Measurements from ENCODE around the gene SUN1.
"Not testable (repeated sequence)": the region's sequence is repeated elsewhere in the genome, so short reads cannot be mapped to it uniquely, and the experiment has no call there.

The SUN1 gene

GRCh38 chr7:803796-804195 is 28.5 kb upstream of the SUN1 start:
- DNase-seq (ENCODE audit: low spot score), result not testable (repeated sequence)

- DNase-seq (ENCODE audit: low spot score), result no peak
Observed at GRCh38 chr7:805261-805660, 27.0 kb upstream of the SUN1 start.

- no peak for DNase-seq (ENCODE audit: low spot score)
Observed at GRCh38 chr7:815284-816216, 16.7 kb upstream of the SUN1 start.

GRCh38 chr7:816300-816750 is 16.0 kb upstream of the SUN1 start:
- DNase-seq (ENCODE audit: low spot score), result peak; percentile 95

GRCh38 chr7:816751-817671 is 15.3 kb upstream of the SUN1 start:
- DNase-seq (ENCODE audit: low spot score), result peak; percentile 54

- DNase-seq (ENCODE audit: low spot score), result peak; percentile 75
Observed at GRCh38 chr7:818031-818699, 14.1 kb upstream of the SUN1 start.

- DNase-seq (ENCODE audit: low spot score), result no peak
Observed at GRCh38 chr7:820341-820740, 11.9 kb upstream of the SUN1 start.

GRCh38 chr7:821688-822087 is 10.6 kb upstream of the SUN1 start:
- DNase-seq (ENCODE audit: low spot score), result no peak

GRCh38 chr7:822692-823276 is 9.5 kb upstream of the SUN1 start:
- no peak for DNase-seq (ENCODE audit: low spot score)

- no peak for DNase-seq (ENCODE audit: low spot score)
Observed at GRCh38 chr7:823649-824048, 8.6 kb upstream of the SUN1 start.

- DNase-seq (ENCODE audit: low spot score), result no peak
Observed at GRCh38 chr7:824081-824480, 8.2 kb upstream of the SUN1 start.

GRCh38 chr7:824664-825063 is 7.6 kb upstream of the SUN1 start:
- no peak for DNase-seq (ENCODE audit: low spot score)

- DNase-seq (ENCODE audit: low spot score), result no peak
Observed at GRCh38 chr7:825386-825785, 6.9 kb upstream of the SUN1 start.

GRCh38 chr7:826230-826917 is 5.9 kb upstream of the SUN1 start:
- DNase-seq (ENCODE audit: low spot score), result no peak

GRCh38 chr7:828793-829561 is 3.3 kb upstream of the SUN1 start:
- DNase-seq (ENCODE audit: low spot score), result no peak

GRCh38 chr7:830069-830468 is 2.2 kb upstream of the SUN1 start:
- no peak for DNase-seq (ENCODE audit: low spot score)

- peak; percentile 88 for DNase-seq (ENCODE audit: low spot score)
Observed at GRCh38 chr7:831596-832166, 595 bp upstream of the SUN1 start.

GRCh38 chr7:832968-833424 is 720 bp downstream of the SUN1 start:
- DNase-seq (ENCODE audit: low spot score), result no peak

GRCh38 chr7:833601-834258 is 1.5 kb downstream of the SUN1 start:
- no peak for DNase-seq (ENCODE audit: low spot score)
